IPS-15b (cell line): Measurements from ENCODE around the gene LRRC8C.

Experiments used
- H3K27me3 ChIP-seq: one replicate; pipeline ENCODE4 v1.6.1; 2013; ENCODE audit warnings: low read length; ENCODE audit not compliant: control insufficient read depth, insufficient read depth
- H3K36me3 ChIP-seq: one replicate; pipeline ENCODE4 v1.6.1; 2013; ENCODE audit warnings: low read length; ENCODE audit not compliant: control insufficient read depth, insufficient read depth
- H3K4me1 ChIP-seq: one replicate; pipeline ENCODE4 v1.6.1; 2013; ENCODE audit warnings: mild to moderate bottlenecking, low read length; ENCODE audit not compliant: control insufficient read depth, insufficient read depth
- H3K4me3 ChIP-seq: one replicate; pipeline ENCODE4 v1.5.1; 2013; ENCODE audit warnings: low read depth, low read length
- H3K9ac ChIP-seq: one replicate; pipeline ENCODE4 v1.6.1; 2013; ENCODE audit warnings: low read depth, mild to moderate bottlenecking, low read length
- H3K9me3 ChIP-seq: one replicate; pipeline ENCODE4 v1.6.1; 2013; ENCODE audit warnings: mild to moderate bottlenecking, low read length; ENCODE audit not compliant: control insufficient read depth, insufficient read depth

The LRRC8C gene

GRCh38 chr1:89719502-89720306 is 86.8 kb downstream of the LRRC8C start:
- H3K9ac ChIP-seq: no peak overlapping the region
- H3K4me3 ChIP-seq: no peak overlapping the region

GRCh38 chr1:89720839-89721238 is 87.9 kb downstream of the LRRC8C start:
- Histone ChIP-seq H3K9me3 (no peaks in the 10 kb centered on the region), H3K4me3 (no peak overlapping the region), H3K4me1 (no peaks in the 10 kb centered on the region), H3K36me3 (no peaks in the 10 kb centered on the region), H3K9ac (no peak overlapping the region), H3K27me3 (no peaks in the 10 kb centered on the region)

More at GRCh38 chr1:89719502-89720306, 86.8 kb downstream of the LRRC8C start:
- Histone ChIP-seq H3K36me3 (no peaks in the 10 kb centered on the region), H3K9me3 (no peaks in the 10 kb centered on the region), H3K4me1 (no peaks in the 10 kb centered on the region), H3K27me3 (no peaks in the 10 kb centered on the region)

- Histone ChIP-seq H3K27me3 (no peaks in the 10 kb centered on the region), H3K4me1 (no peaks in the 10 kb centered on the region), H3K4me3 (no peak overlapping the region), H3K9me3 (no peaks in the 10 kb centered on the region), H3K36me3 (no peaks in the 10 kb centered on the region), H3K9ac (no peak overlapping the region)
Observed at GRCh38 chr1:89721351-89721750, 88.4 kb downstream of the LRRC8C start.

GRCh38 chr1:89723144-89723543 is 90.2 kb downstream of the LRRC8C start:
- no peaks in the 10 kb centered on the region for H3K36me3 ChIP-seq
- no peak overlapping the region for H3K4me3 ChIP-seq
- no peaks in the 10 kb centered on the region for H3K9me3 ChIP-seq
- H3K9ac ChIP-seq: no peak overlapping the region
- no peaks in the 10 kb centered on the region for H3K4me1 ChIP-seq
- H3K27me3 ChIP-seq: no peaks in the 10 kb centered on the region

- no peaks in the 10 kb centered on the region for H3K27me3 ChIP-seq
- no peak overlapping the region for H3K4me3 ChIP-seq
- no peaks in the 10 kb centered on the region for H3K9me3 ChIP-seq
- no peaks in the 10 kb centered on the region for H3K4me1 ChIP-seq
- H3K9ac ChIP-seq: no peak overlapping the region
- H3K36me3 ChIP-seq: no peaks in the 10 kb centered on the region
Observed at GRCh38 chr1:89723863-89724262, 90.9 kb downstream of the LRRC8C start.

GRCh38 chr1:89724369-89725010 is 91.6 kb downstream of the LRRC8C start:
- Histone ChIP-seq H3K9me3 (no peaks in the 10 kb centered on the region), H3K36me3 (no peaks in the 10 kb centered on the region), H3K9ac (no peak overlapping the region), H3K27me3 (no peaks in the 10 kb centered on the region), H3K4me3 (no peak overlapping the region), H3K4me1 (no peaks in the 10 kb centered on the region)

- Histone ChIP-seq H3K9ac (no peak overlapping the region), H3K9me3 (no peaks in the 10 kb centered on the region), H3K4me1 (no peaks in the 10 kb centered on the region), H3K27me3 (no peaks in the 10 kb centered on the region), H3K4me3 (no peak overlapping the region), H3K36me3 (no peaks in the 10 kb centered on the region)
Observed at GRCh38 chr1:89725011-89725370, 92.1 kb downstream of the LRRC8C start.

GRCh38 chr1:89725631-89726030 is 92.7 kb downstream of the LRRC8C start:
- Histone ChIP-seq H3K27me3 (no peaks in the 10 kb centered on the region), H3K4me3 (no peak overlapping the region), H3K4me1 (no peaks in the 10 kb centered on the region), H3K9me3 (no peaks in the 10 kb centered on the region), H3K9ac (no peak overlapping the region), H3K36me3 (no peaks in the 10 kb centered on the region)

- H3K9me3 ChIP-seq: no peaks in the 10 kb centered on the region
- H3K36me3 ChIP-seq: no peaks in the 10 kb centered on the region
- no peaks in the 10 kb centered on the region for H3K4me1 ChIP-seq
- no peaks in the 10 kb centered on the region for H3K27me3 ChIP-seq
- H3K9ac ChIP-seq: no peak overlapping the region
- H3K4me3 ChIP-seq: no peak overlapping the region
Observed at GRCh38 chr1:89727517-89728312, 94.8 kb downstream of the LRRC8C start.

- H3K9me3 ChIP-seq: no peaks in the 10 kb centered on the region
- H3K4me1 ChIP-seq: no peaks in the 10 kb centered on the region
- no peaks in the 10 kb centered on the region for H3K36me3 ChIP-seq
- no peak overlapping the region for H3K9ac ChIP-seq
- no peaks in the 10 kb centered on the region for H3K27me3 ChIP-seq
- H3K4me3 ChIP-seq: no peak overlapping the region
Observed at GRCh38 chr1:89728381-89728780, 95.5 kb downstream of the LRRC8C start.

- Histone ChIP-seq H3K9me3 (no peaks in the 10 kb centered on the region), H3K4me1 (no peaks in the 10 kb centered on the region), H3K9ac (no peak overlapping the region), H3K4me3 (no peak overlapping the region), H3K27me3 (no peaks in the 10 kb centered on the region), H3K36me3 (no peaks in the 10 kb centered on the region)
Observed at GRCh38 chr1:89732206-89732605, 99.3 kb downstream of the LRRC8C start.
